OCI-M2 (cell line): ENCODE results near the gene DSN1.
A peak's percentile ranks its signal among the peaks of the same experiment; 100 is the strongest.

Experiments
- DNase-seq: peaks from one replicate; lab custom pipeline; 2025; ENCODE audit not compliant: unreplicated experiment; lab: John Stamatoyannopoulos, UW

DSN1 gene

DNA sequence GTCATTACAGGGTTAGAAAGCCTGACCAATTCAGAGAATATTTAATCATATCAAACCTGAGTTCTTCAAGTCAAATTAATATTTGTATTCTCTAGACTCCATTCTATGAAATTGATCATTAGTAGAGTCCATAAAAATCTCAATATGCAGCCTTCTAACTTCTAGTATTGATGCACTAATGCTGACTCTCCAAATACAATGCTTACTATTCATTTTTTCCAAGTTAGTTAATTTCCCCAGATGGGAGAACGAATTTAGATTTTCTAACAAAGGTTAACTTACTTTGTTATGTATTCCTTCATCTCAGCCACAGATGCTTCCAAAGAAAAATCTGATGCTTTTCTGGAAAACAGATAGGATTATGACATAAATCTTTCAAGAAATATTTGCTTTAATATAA is 15.3 kb downstream of the DSN1 start:
- DNase-seq, result no peak

DNA sequence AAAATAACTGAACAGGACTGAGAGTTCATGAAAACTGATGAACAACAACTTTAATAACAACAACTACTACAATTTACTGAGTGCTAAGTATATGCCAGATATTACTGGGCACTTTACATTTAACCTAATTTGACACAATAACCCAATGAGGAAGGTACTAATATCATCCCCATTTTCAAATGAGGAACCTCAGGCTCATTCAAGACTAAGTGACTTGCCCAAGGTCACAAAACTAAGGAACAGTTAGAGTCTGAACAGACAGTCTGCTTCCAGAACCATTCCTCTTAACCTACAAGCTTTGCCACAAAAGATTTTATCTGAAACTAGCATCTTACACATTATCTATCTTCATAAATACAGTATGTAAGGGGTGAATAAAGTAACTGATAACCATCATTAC is 17.1 kb downstream of the DSN1 start:
- DNase-seq, result no peak

DNA sequence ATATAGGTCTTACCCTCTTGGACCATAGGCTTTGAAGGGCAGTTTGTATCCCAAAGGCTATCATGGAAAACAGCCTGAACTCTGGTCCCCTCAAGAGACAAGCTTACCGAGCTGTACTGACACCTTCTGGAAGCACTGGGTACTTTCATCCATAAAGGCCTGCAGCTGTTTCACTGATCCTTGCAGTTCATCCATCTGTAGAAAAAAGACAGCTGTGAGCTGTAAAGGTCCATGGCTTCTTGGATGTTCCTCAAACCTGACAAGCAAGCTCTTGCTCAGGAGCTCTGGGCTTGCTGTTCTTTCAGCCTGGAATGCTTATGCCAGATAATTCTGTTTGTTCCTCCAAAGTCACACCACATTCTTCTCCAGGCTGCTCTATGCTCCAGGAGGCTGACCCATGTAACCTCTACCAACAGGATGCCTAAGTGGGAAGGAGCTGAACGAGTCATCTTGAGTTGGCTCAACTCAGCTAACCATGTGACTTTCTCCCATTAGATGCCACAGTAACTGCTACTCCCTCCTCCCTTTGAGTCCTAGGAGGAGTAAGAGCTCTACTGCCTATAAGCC is 18.8 kb downstream of the DSN1 start:
- DNase-seq, result no peak

DNA sequence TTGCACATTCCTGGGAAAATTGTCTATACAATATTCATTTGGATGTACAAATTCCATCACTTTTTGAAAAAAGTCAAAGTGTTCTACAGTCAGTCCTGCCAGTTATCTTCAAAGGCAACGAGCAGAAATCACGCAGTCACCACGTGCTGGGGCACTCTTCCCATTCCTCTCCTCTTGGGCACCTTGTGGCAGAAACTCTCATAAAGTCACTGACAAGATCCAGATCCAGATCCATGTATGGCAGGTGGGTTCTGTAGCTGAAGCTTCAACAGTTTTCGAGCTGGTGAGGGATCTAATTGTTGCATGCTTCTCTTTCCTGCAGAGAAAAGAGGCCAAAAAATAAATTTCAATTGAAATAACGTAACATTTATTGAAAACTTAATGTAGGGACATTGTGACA is 21.0 kb downstream of the DSN1 start:
- no peak for DNase-seq

DNA sequence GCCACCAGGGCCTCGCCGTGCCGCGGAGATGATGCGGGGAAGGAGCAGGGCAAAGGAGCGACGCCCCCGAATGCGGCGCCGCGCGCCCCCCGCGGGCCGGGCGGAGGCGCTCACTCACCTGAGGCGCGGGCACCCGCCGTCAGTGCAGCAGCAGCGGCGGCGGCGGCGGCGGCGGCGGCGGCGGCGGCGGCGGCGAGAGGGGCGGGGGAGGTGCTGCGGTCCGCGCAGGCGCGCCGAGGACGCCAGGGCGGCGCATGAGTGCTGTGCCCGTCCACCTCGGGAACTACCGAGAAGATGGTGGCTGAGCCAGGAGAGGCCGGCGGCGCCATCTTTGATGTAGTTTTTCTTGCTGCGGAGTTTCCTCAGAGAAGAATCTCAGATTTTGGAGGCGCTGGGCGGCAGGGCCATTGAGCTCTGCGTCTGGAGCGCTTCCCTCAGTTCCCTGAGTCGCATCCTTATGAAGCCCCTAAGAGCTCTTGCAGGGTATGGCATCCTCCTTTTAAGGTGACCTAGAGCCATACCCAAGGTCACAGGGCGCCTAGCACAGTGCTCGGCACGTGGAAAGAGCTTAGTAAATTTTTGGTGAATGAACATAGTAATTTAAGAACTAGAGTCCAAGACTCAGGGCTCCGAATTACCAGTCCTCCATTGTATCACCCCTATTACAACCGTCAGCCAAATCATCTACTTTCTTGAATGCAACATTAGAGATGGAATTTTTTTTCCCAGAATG is 27.5 kb downstream of the DSN1 start, which contains the start of gene NDRG3:
NDRG3 (minus strand) TSS at position 164 of the 733 bp plus-strand sequence. CDS start 24,355 bp downstream, outside the sequence.
- DNase-seq, result peak; percentile 73

DNA sequence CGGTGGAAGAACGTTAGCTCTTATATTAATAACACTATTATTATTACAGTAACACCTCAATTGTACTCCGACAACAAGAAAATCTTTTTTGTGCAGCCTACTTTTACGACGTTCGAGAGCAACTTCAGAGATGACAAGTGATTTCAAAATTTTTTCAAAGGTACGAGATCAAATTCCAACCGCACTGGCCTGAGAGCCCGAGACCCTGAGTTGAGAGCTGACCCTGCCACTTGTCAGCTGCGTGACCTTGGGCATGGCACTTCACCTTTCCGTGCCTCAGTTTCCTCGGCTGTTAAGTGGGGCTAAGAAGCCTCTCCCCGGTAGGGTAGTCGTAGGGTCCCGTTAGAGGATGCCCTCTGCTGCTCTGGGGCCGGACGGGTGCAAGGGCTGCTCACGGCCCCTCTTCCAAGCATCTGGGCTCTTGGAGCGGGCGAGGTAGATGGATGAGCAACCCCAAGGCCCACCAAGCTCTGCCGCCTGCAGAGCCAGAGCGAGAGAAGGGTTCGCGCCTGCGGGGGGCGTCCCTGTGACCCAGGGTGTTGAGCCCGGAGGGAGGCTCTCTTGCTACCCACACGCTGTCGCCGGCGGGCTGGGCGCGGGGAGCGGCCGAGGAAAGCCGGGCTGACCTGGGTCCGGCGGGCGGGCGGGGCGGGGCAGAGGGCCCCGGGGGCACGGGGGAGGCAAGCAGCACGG is 28.2 kb downstream of the DSN1 start:
- no peak for DNase-seq

DNA sequence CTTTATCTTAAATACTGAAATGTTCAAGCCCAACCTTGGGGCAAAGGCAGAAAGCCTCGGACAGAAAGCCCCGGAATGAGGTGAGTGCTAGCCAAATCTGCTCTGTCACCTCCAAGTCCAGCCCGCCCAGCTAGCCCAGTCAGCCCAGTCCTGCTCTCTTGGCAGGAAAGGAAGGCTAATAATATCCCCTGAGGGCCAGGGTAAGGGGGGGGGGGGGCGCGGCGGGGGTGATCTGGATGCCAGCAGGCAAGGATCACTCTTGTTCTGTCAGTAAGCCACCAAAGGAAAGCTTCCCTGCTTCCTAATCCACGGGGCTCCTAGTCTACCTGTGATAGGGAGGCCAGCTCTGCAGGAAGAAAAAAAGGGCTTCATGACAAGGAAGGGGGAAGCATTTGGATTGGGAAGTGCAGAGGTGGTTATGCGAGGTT is 28.8 kb downstream of the DSN1 start:
- no peak for DNase-seq

DNA sequence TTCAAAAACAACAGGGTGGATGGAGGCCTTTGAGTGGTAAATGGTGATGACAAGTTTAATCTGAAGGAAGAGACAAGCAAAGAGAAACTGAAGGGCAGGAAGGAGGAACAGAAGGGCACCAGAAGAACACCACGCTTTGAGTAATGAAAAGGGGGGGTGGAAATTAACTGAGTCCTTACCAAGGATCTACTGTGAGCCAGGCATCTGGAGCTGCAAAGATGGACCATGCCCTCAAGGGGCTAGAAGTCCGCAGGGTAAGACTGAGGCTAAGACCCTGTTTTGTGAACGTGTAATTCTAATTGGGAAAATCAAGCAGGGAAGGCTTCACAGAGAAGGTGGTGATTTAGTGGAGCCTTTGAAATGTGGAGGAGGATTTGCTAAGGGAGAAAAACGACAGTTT is 29.3 kb downstream of the DSN1 start:
- no peak for DNase-seq

DNA sequence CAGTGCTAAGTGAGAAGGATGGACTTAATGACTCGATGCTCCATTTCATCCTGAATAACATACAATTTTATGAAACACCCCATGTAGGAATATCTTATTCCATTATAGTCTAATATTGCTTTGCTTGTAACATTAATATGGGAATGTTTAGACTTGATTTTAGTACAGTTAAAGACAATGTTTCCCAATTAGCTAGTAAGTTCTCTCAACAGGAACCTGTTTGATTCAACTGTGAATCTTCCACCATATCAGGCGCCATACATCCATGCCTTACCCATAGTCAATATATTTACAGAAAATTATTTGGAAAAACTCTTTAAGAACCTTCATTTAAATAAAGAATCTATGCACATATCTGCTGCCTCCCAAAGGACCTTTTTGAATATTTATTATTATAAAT is 31.0 kb downstream of the DSN1 start:
- DNase-seq, result no peak

DNA sequence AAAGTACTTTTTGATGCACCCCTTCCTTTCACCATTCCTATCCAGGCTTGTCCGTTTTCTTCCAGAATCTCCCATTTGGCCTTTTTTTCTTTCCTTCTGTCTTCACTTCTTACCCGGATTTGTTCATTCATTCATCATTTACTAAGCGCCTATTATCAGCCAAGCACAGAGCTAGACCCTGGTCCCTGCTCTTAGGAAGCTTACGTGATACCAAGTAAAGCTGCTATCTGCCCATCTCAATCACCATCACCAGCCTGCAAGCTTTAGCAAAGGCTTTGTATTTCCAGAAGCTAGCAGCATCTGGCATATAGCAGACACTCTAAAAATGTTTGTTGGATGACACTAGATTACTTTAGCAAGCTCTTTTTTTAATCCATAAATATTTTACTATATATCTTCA is 32.5 kb downstream of the DSN1 start:
- no peak for DNase-seq

DNA sequence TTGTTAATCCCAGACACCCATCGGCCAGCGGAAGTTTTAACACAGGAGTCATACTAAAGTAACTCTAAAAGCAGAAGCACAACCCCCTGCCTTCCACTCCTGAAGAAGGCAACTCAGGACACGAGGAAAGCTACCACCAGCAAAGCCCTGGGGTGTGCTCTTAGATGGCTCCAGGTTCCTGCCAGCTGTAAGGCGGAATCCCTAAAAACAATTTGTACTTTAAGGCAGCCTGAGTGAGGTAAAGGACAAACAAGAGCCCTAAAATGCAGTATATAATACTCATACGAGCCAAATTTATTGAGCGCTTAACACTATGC is 36.4 kb downstream of the DSN1 start:
- DNase-seq, result no peak

DNA sequence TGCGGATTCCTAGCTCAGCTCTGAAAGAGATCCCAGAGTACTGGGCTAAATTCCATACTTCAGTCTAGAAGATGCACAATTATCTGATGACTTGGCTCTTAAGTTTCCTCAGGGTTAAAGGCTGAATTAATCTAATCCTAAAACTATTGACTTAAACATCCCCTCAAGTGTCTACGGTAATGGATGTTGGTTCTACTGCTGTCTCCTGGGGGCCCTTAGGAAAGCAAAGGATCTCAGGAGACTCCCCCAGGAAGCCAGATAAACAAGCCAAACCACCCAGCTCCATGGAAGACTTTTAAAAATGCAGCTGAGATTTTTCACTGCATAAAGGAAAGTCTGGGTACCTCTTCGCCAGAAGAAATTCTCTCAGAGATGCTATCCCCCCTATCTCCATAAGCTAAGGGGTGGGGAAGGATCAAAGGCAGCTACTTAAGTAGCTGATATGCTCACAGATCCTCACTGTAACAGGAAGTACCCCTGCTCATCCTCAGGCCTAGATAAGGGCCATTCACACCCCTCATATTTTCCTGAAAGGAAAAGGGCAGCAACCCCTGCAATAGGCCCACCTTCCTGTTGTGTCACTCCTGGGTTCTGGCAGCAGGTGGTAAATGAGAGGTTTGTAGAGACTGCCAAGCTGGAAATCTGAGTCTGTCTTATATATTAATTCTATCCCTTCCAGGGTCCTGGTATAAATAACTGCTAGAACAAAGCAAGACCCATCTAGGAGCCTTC is 36.9 kb downstream of the DSN1 start:
- no peak for DNase-seq

DNA sequence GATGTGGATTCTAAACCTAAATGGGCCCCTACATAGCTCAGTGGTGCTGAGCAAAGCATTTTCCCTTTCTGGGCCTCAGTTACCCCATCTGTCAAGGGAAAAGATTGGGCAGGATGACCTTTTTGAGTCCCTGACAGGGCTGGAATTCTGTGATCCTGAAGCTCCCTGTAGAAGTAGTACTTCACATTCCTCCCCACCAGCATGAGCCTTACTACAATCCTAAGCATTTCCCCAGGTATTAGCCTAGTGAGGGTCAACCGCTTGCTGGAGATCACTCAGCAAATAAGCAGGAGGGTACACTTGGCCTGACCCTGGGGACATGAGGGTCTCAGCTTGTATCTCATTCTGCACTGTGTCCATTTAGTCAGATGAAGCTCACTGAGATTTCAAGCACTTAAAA is 41.1 kb downstream of the DSN1 start:
- no peak for DNase-seq

DNA sequence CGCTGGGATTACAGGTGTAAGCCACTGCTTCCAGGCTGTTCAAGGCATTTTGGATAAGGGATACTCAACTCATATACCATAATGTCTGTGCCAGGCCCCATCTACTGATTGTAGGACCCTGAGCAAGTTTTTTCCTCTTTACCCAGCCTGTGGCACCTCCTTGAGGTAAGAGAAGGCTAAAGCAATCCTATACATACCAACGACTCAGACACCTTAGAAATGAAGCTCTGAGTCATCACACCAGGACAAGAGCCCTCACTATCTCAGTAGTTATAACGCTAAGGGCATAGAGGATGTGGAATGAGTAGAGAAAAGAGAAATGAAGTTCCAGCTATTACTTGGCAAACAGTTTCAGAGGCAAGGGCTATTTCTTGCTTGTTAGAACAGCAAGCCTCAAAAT is 44.6 kb downstream of the DSN1 start:
- no peak for DNase-seq

DNA sequence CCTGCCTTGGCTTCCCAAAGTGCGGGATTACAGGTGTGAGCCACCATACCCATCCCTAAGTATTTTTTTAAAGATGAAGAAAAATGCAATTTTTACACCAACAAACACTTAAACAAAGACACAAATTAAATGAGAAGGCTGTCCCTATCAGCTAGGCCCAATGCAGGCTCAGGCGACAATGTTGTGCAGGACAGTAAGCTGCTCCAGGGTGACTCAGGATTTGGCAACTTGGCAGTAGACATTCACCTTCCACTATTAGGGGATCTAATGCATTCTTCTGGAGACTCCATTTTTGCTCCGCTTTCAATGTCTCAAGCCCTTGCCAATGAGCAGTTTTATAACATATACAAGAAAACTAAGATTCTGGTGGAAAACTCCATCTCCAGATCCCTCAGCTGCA is 47.4 kb downstream of the DSN1 start:
- no peak for DNase-seq

DNA sequence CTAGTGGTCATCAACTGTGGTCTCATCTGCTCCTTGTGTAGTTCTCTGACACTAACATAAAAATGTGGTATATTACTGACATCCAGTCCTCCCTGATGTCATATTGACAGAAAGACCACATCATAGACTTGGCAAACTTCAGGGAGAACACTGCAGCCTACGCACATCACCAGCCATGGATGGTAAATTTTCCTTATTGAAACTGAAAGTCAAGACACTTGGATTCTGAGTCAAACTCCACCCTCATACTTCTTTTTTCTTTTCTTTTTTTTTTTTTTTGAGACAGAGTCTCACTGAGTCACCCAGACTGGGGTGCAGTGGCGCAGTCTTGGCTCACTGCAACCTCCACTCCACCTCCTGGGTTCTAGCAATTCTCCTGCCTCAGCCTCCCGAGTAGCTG is 53.1 kb downstream of the DSN1 start:
- no peak for DNase-seq

DNA sequence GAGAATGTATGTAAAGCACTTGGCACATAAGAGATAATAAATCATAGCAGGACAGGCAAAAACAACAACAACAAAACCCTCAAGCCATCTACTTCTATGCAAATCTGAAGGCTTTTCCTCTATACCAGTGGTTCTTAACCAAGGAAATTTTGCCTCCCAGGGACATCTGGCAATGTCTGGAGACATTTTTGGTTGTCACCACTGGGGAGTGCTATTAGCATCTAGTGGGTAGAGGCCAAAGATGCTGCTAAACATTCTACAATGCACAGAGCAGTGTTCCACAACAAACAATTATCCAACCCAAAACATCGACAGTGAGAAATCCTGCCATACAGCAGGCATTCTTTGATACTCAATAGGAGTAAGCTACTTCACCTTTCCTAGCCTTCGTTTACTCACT is 55.9 kb downstream of the DSN1 start:
- DNase-seq, result no peak

DNA sequence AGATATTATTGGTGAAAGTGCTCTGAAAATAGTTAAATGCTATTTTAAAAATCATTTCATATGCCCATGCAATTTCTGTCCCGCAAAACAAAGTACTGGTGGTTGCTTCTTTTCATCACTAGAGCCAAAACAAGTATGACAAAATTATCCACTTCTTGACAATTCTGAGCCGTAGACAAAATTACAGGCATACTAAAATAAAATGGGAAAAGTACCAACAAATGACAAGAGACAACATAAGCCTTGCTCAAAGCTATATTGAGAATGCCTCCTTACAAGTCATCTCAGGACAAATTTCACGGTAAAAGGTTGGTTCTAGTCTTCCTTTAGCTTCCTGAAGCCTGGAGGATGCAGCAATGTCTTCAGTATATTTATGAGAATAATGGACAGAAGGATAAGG is 56.5 kb downstream of the DSN1 start:
- no peak for DNase-seq

DNA sequence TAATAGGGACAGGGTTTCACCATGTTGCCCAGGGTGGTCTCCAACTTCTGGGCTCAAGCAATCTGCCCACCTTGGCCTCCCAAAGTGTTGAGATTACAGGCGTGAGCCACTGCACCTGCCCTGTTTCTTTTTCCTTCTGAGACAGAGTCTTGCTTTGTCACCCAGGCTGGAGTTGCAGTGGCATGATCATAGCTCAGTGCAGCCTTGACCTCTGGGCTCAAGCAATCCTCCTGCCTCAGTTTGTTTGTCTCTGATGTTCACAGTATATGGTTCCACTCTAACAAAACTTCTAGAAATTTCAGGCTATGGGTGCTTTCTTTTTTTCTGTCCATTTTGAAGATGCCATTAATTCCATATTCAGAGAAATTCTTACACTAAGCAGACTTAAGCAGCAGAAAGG is 60.8 kb downstream of the DSN1 start:
- no peak for DNase-seq

DNA sequence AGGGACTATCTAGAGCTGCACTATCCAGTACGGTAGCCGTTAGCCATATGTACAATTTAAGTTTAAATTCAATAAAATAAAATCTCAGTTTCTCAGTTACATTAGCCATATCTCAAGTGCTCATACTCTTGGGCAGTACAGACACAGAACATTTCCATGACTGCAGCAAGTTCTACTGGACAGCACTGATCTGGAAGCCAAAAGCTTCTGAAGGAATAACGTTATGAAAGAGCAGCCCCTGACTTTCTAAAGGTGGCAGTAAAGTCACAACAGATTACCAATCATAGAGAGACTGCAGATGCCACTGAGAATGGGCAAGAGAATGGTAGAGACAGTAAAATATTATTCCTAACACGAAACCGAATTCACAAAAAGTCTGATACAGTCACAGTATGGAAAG is 64.4 kb downstream of the DSN1 start:
- DNase-seq, result no peak

DNA sequence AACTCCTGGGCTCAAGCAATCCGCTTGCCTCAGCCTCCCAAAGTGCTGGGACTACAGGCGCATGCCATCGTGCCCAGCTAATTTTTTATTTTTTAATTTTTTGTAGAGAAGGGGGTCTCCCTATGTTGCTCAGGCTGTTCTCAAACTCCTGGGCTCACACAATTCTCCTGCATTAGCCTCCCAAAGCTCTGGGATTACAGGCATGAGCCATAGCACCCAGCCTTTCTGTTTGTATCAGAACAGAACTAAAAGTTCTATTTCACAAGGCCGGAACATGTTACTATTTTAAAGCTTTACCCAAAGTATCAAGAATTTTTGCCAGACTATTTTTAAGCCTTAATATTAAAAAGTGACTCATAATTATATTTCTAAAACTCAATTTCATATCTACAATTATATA is 70.0 kb downstream of the DSN1 start:
- no peak for DNase-seq
